ENCODE data around the gene IGFBP1. TPM values are rescaled to one million over a fixed set of nuclear protein-coding genes. Genes with fewer than 3 reads are reported as not detected.
A peak's percentile ranks its signal among the peaks of the same experiment; 100 is the strongest.

IGFBP1 gene
- total and polyA plus RNA-seq, 2 of the 13 experiments (the other 11 are each of a cell fraction or from before 2014, with no cell fraction given) = 5.4 to 885 TPM

DNA sequence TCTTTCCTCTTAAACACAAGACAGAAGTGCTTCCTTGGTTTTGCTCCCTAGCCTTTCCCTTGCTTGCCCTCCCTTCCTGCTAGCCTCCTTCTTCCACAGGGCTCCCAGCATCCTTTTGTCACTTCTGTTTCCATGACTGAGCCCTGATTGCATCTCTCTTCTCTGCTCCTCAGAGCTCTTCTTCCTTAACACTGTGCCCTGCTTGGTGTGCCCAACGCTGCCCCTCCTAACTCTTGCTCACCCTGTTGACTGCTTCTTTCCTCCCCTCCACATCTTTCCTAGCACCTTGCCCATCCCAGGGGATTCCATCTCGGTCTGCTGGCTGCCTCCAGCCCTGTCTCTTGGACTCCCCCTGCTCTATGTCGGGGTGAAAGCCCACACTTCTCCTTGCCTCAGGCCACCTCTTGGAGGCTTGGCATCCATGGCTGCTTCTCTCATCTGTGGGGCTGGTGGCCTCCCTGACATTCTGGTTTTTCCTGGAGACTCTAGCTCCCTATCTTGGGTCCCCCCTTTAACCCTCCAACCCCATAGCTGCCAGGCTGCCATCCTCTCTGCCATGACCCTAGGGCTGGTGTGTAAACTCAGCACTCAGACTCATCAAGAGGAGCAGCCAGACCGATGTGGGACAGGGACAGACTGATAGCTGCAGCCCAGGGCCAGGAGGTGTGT lies 5.8 kb downstream of the IGFBP1 start (continued):
- TF ChIP-seq, protein P1, sequence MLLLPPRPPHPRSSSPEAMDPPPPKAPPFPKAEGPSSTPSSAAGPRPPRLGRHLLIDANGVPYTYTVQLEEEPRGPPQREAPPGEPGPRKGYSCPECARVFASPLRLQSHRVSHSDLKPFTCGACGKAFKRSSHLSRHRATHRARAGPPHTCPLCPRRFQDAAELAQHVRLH (CRISPR knock-in tag; IDR thresholded peaks at IDR 0.05; ENCODE audit: borderline replicate concordance, low read depth) = peak; percentile 62; the same call in 1 of the 2 replicates
- TF ChIP-seq ZNF224 (CRISPR knock-in tag; IDR thresholded peaks at IDR 0.05) = peak; percentile 54; the same call in 1 of the 2 replicates
- TF ChIP-seq ISX (CRISPR knock-in tag; conservative IDR thresholded peaks at IDR 0.05) = no peak
- no peak for TF ChIP-seq JDP2 (CRISPR knock-in tag; IDR thresholded peaks at IDR 0.05; ENCODE audit: borderline replicate concordance)
- peak; percentile 85 for TF ChIP-seq POLR2G (IDR thresholded peaks at IDR 0.05; ENCODE audit: low read depth, low read length)
- TF ChIP-seq, protein P2, sequence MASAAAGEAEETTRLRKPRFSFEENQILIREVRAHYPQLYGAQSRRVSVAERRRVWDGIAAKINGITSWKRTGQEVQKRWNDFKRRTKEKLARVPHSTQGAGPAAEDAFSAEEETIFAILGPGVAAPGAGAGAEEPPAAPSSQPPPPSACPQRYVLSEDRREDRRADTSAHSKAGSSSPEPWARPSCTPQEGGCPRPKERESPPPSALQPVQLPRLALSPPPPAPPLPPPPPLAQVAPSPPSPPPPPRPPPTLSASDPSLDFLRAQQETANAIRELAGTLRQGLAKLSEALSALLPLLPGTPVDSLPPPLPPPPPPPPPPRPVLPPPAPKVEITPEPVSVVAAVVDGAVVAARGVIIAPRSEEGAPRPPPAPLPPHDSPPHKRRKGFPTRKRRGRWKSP (CRISPR knock-in tag; IDR thresholded peaks at IDR 0.05) = no peak
- peak; percentile 68; the same call in 1 of the 2 replicates for TF ChIP-seq ZFP41 (CRISPR knock-in tag; IDR thresholded peaks at IDR 0.05; ENCODE audit: borderline replicate concordance)
- no peak for TF ChIP-seq SCMH1 (CRISPR knock-in tag; IDR thresholded peaks at IDR 0.05; ENCODE audit: borderline replicate concordance)
- TF ChIP-seq PHF21A (CRISPR knock-in tag; IDR thresholded peaks at IDR 0.05) = peak; percentile 73
- peak; percentile 92 for TF ChIP-seq MEF2D (CRISPR knock-in tag; IDR thresholded peaks at IDR 0.05)
- TF ChIP-seq NFIC (IDR thresholded peaks at IDR 0.05; ENCODE audit: low read length) = no peak
- TF ChIP-seq TBX3 (IDR thresholded peaks at IDR 0.05; ENCODE audit: borderline replicate concordance) = no peak
- TF ChIP-seq ZNF629 (CRISPR knock-in tag; conservative IDR thresholded peaks at IDR 0.05) = no peak; the same call in 1 of the 2 replicates
- TF ChIP-seq, protein P3, sequence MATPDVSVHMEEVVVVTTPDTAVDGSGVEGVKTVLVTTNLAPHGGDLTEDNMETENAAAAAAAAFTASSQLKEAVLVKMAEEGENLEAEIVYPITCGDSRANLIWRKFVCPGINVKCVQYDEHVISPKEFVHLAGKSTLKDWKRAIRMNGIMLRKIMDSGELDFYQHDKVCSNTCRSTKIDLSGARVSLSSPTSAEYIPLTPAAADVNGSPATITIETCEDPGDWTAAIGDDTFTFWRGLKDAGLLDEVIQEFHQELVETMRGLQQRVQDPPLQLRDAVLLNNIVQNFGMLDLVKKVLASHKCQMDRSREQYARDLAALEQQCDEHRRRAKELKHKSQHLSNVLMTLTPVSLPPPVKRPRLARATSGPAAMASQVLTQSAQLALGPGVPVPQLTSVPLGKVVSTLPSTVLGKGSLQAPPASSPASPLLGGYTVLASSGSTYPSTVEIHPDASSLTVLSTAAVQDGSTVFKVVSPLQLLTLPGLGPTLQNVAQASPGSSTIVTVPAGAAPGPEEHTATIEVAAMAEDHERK (CRISPR knock-in tag; IDR thresholded peaks at IDR 0.05; ENCODE audit: low read depth) = no peak; the same call in 1 of the 2 replicates
- TF ChIP-seq TCF7L2 (IDR thresholded peaks at IDR 0.05; ENCODE audit: low read depth, low read length) = no peak
- TF ChIP-seq SP4 (CRISPR knock-in tag; IDR thresholded peaks at IDR 0.05) = peak; percentile 75
- no peak for TF ChIP-seq SETDB1 (CRISPR knock-in tag; IDR thresholded peaks at IDR 0.05; ENCODE audit: borderline replicate concordance)
- TF ChIP-seq ARNT (IDR thresholded peaks at IDR 0.05) = no peak
- peak; percentile 71 for TF ChIP-seq ZNF431 (CRISPR knock-in tag; IDR thresholded peaks at IDR 0.05; ENCODE audit: borderline replicate concordance, low read depth)
- TF ChIP-seq, protein P4, sequence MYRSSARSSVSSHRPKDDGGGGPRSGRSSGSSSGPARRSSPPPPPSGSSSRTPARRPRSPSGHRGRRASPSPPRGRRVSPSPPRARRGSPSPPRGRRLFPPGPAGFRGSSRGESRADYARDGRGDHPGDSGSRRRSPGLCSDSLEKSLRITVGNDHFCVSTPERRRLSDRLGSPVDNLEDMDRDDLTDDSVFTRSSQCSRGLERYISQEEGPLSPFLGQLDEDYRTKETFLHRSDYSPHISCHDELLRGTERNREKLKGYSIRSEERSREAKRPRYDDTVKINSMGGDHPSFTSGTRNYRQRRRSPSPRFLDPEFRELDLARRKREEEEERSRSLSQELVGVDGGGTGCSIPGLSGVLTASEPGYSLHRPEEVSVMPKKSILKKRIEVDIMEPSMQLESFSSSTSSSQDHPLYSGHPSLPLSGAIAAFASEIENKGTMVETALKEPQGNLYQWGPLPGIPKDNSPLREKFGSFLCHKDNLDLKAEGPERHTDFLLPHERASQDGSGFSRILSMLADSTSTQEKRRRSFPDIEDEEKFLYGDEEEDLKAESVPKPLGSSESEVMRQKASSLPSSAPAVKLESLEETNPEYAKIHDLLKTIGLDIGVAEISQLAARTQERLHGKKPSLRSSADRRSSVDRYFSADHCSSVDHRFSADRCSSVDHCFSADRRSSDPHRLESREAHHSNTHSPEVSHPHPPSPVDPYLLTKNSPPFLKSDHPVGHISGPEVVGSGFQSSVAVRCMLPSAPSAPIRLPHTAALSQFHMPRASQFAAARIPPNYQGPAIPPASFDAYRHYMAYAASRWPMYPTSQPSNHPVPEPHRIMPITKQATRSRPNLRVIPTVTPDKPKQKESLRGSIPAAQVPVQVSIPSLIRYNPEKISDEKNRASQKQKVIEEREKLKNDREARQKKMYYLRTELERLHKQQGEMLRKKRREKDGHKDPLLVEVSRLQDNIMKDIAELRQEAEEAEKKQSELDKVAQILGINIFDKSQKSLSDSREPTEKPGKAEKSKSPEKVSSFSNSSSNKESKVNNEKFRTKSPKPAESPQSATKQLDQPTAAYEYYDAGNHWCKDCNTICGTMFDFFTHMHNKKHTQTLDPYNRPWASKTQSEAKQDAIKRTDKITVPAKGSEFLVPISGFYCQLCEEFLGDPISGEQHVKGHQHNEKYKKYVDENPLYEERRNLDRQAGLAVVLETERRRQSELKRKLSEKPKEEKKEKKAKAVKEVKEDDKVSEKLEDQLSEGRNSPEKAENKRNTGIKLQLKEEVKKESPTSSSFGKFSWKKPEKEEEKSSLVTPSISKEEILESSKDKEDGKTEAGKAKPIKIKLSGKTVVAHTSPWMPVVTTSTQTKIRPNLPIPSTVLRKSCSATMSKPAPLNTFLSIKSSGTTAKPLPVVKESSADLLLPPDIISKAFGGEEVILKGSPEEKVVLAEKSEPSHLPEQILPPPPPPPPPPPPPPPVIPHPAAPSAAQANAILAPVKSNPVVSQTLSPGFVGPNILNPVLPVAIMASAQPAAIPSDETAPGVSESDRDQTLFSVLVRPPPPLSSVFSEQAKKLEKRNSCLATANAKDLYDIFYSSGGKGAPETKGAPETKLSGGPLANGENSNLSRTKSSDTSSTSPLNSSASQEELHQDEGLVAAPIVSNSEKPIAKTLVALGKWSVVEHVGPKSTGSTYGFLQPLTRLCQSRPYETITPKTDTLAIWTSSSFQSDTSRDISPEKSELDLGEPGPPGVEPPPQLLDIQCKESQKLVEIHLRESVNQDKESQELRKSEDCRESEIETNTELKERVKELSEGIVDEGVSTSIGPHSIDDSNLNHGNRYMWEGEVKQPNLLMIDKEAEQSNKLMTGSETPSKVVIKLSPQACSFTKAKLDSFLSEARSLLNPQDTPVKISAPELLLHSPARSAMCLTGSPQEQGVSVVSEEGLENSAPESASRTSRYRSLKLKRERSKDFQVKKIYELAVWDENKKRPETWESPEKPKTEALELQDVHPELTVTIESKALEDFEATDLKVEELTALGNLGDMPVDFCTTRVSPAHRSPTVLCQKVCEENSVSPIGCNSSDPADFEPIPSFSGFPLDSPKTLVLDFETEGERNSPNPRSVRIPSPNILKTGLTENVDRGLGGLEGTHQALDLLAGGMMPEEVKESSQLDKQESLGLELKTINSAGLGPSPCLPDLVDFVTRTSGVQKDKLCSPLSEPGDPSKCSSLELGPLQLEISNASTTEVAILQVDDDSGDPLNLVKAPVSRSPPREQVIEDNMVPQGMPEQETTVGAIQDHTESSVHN (CRISPR knock-in tag; IDR thresholded peaks at IDR 0.05) = peak; percentile 99

All from HepG2 (cell line).